Fibroblast of skin of right biceps (primary cell): Measurements from ENCODE around the gene VEGFB.
A peak's percentile ranks its signal among the peaks of the same experiment; 100 is the strongest.

Experiments
- DNase-seq: peaks from one replicate; pipeline ENCODE4 v3.0.0-alpha.2; 2013

Gene VEGFB

GRCh38 chr11:64263021-64263946, 28.9 kb downstream of the VEGFB start:
- peak; percentile 34 for DNase-seq

GRCh38 chr11:64263947-64264317, 29.5 kb downstream of the VEGFB start:
- no peak for DNase-seq

- DNase-seq, result no peak
Observed at GRCh38 chr11:64264371-64264852, 30.0 kb downstream of the VEGFB start.

- DNase-seq, result no peak
Observed at GRCh38 chr11:64265176-64266160, 31.1 kb downstream of the VEGFB start.

GRCh38 chr11:64266339-64266738, 32.0 kb downstream of the VEGFB start:
- DNase-seq, result no peak

GRCh38 chr11:64267207-64267945, 33.0 kb downstream of the VEGFB start:
- no peak for DNase-seq

GRCh38 chr11:64268025-64268892, 33.9 kb downstream of the VEGFB start:
- DNase-seq, result peak; percentile 31

GRCh38 chr11:64268893-64269539, 34.6 kb downstream of the VEGFB start:
- DNase-seq, result peak; percentile 42

GRCh38 chr11:64269540-64270220, 35.3 kb downstream of the VEGFB start:
- DNase-seq, result peak; percentile 100

GRCh38 chr11:64275031-64275800, 40.8 kb downstream of the VEGFB start:
- no peak for DNase-seq

- DNase-seq, result no peak
Observed at GRCh38 chr11:64275841-64276240, 41.5 kb downstream of the VEGFB start.

- no peak for DNase-seq
Observed at GRCh38 chr11:64276653-64277431, 42.5 kb downstream of the VEGFB start.

- no peak for DNase-seq
Observed at GRCh38 chr11:64278576-64279190, 44.3 kb downstream of the VEGFB start.

- DNase-seq, result no peak
Observed at GRCh38 chr11:64281957-64282770, 47.8 kb downstream of the VEGFB start.

- no peak for DNase-seq
Observed at GRCh38 chr11:64283092-64283491, 48.7 kb downstream of the VEGFB start.

GRCh38 chr11:64284048-64284961, 49.9 kb downstream of the VEGFB start, which contains the start of gene BAD:
Gene BAD, minus strand, starts transcription at chr11:64284665. Its CDS starts 297 bp downstream, at chr11:64284368.
- DNase-seq, result peak; percentile 91
